ENCODE measurements around the gene MLX. TPM values are rescaled to one million over a fixed set of nuclear protein-coding genes. Genes with fewer than 3 reads are reported as not detected.

The MLX gene
- total RNA-seq, 4 donors from 2014 or later = 59.3 to 78.0 (median 68.8) TPM

GRCh38 chr17:42579794-42580551 lies 13.1 kb downstream of the MLX start:
- no peak for TF ChIP-seq CTCF (IDR thresholded peaks at IDR 0.05; ENCODE audit: low read depth)

GRCh38 chr17:42581744-42582270 lies 14.9 kb downstream of the MLX start:
- TF ChIP-seq CTCF (IDR thresholded peaks at IDR 0.05; ENCODE audit: low read depth) = no peak

GRCh38 chr17:42584880-42585279 lies 18.0 kb downstream of the MLX start:
- TF ChIP-seq CTCF (IDR thresholded peaks at IDR 0.05; ENCODE audit: low read depth) = no peak

- TF ChIP-seq CTCF (IDR thresholded peaks at IDR 0.05; ENCODE audit: low read depth) = no peak
These were observed 18.5 kb downstream of the MLX start for GRCh38 chr17:42585353-42585752.

GRCh38 chr17:42586514-42587230 lies 19.8 kb downstream of the MLX start:
- no peak for TF ChIP-seq CTCF (IDR thresholded peaks at IDR 0.05; ENCODE audit: low read depth)

- TF ChIP-seq CTCF (IDR thresholded peaks at IDR 0.05; ENCODE audit: low read depth) = no peak
These were observed 24.0 kb downstream of the MLX start for GRCh38 chr17:42590886-42591285.

- TF ChIP-seq CTCF (IDR thresholded peaks at IDR 0.05; ENCODE audit: low read depth) = no peak
These were observed 24.5 kb downstream of the MLX start for GRCh38 chr17:42591411-42591810.
